Measurements from ENCODE around the gene C2orf68.

DNA sequence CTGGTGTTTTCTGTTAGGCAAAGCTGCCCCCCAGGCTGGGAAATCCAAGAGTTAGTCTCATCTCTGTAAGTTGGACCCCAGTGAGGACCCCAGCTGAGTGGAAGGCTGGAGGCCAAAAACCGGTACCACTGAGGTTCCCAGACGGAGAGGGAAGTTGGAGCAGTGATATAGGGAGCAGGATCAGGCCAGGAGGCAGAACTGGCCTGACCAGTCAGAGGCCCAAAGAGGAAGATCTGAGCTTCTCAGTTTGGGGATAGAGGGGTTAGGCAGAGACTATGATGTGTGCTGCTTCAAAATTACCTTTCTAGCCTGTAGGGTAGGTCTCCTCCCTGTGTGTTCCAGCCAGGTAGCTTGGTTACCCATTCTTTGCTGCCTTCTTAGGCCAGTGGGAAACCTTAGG lies 20.9 kb downstream of the C2orf68 start:
- TF ChIP-seq, protein P1, sequence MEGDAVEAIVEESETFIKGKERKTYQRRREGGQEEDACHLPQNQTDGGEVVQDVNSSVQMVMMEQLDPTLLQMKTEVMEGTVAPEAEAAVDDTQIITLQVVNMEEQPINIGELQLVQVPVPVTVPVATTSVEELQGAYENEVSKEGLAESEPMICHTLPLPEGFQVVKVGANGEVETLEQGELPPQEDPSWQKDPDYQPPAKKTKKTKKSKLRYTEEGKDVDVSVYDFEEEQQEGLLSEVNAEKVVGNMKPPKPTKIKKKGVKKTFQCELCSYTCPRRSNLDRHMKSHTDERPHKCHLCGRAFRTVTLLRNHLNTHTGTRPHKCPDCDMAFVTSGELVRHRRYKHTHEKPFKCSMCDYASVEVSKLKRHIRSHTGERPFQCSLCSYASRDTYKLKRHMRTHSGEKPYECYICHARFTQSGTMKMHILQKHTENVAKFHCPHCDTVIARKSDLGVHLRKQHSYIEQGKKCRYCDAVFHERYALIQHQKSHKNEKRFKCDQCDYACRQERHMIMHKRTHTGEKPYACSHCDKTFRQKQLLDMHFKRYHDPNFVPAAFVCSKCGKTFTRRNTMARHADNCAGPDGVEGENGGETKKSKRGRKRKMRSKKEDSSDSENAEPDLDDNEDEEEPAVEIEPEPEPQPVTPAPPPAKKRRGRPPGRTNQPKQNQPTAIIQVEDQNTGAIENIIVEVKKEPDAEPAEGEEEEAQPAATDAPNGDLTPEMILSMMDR (IDR thresholded peaks at IDR 0.05): no peak
- TF ChIP-seq EZH2 (IDR thresholded peaks at IDR 0.05; ENCODE audit: borderline replicate concordance, insufficient read depth, low read depth, low read length, poor library complexity, severe bottlenecking): no peak

Data from B cell (primary cell).